ENCODE results near the gene CEACAM20. TPM values are rescaled to one million over a fixed set of nuclear protein-coding genes. Genes with fewer than 3 reads are reported as not detected.
"Not testable (repeated sequence)": the region's sequence is repeated elsewhere in the genome, so short reads cannot be mapped to it uniquely, and the experiment has no call there.

The CEACAM20 gene
- total and polyA plus RNA-seq, 10 of the 15 experiments (the other 5 are each of a cell fraction or from before 2014, with no cell fraction given) = not detected

DNA sequence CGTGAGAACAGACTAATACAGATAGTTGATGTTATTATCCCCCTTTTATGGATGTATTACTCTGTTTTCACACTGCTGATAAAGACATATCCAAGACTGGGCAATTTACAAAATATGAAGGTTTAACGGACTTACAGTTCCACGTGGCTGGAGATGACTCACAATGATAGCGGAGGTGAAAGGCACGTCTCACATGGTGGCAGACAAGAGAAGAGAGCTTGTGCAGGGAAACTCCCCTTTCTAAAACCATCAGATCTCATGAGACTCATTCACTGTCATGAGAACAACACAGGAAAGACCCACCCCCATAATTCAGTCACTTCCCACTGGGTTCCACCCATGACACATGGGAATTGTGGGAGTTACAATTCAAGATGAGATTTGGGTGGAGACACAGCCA, 60.7 kb downstream of the CEACAM20 start:
- RAD21 ChIA-PET (ENCODE audit: unreplicated experiment); H4K20me1 ChIP-seq (ENCODE audit: control insufficient read depth, insufficient read depth); SMC1A ChIA-PET (ENCODE audit: uncharacterized antibody, unreplicated experiment); H3K4me1 ChIP-seq (ENCODE audit: control insufficient read depth, insufficient read depth, low read length); H3K9ac ChIP-seq (ENCODE audit: control insufficient read depth, insufficient read depth, low read length); H3K36me3 ChIP-seq (ENCODE audit: control insufficient read depth in 2 of 2, insufficient read depth in 2 of 2, low read length in 1 of 2); H3K27ac ChIP-seq (ENCODE audit: control insufficient read depth, insufficient read depth); H3K79me2 ChIP-seq (ENCODE audit: control insufficient read depth, insufficient read depth, low read length); CTCF ChIA-PET; H3K4me3 ChIP-seq; H3K27me3 ChIP-seq (replicated peaks in 1 of 2; ENCODE audit: control insufficient read depth in 2 of 2, insufficient read depth in 2 of 2, low read length in 1 of 2); H3K4me2 ChIP-seq (ENCODE audit: control insufficient read depth, insufficient read depth); BruUV-seq (replicated peaks); intact Hi-C loops (cut with micrococcal nuclease; ENCODE audit: unreplicated experiment); FAIRE-seq; H3K9me3 ChIP-seq (replicated peaks; ENCODE audit: control insufficient read depth, insufficient read depth, low read length); ATAC-seq; POLR2A ChIA-PET; DNase-seq (ENCODE audit: low read depth, low spot score); H2AFZ ChIP-seq (ENCODE audit: control insufficient read depth, low read depth, low read length); in situ Hi-C loops (cut with MboI): not testable (repeated sequence)
- WGBS (ENCODE audit: insufficient coverage, insufficient replicate concordance, low lambda C conversion rate, missing lambda C conversion rate) = 19% methylated on average over 5 of the region's 5 CpGs

DNA sequence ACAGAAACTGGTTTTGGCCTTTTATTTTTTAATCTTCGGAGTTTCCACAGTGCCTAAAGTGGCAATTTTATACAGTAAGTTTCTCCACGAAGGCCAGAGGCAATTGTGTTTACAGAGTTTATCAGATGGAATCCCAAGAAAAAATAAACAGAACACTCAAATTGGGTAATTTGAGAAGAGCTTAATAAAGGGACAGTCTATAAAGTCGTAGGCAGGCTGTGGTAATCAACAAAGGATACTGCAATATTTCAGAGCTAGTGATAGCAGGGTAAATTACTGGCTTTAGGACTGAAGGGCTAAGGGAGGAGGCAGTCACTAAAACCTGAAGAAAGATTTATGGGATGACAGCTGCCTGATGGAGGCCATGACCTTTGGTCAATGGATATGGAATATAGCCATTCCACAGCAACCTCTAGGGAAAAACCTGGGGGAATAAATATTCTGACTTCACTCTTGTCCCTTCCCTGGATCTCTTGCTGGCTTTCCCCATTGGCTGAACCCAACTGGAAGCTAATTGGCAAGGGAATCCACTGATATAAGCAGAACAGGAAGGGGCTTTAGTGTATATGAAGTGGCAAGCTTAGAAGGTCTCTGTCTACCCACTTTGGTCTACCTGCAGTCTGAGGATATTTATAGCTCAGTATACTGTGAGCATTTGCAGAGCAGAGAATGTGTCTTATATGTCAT, 66.7 kb downstream of the CEACAM20 start:
- CTCF ChIA-PET = not testable (repeated sequence)

More for the DNA sequence above, 66.7 kb downstream of the CEACAM20 start:
- H3K4me1 ChIP-seq (ENCODE audit: control insufficient read depth, insufficient read depth, low read length); SMC1A ChIA-PET (ENCODE audit: uncharacterized antibody, unreplicated experiment); H3K27me3 ChIP-seq (replicated peaks in 1 of 2; ENCODE audit: control insufficient read depth in 2 of 2, insufficient read depth in 2 of 2, low read length in 1 of 2); FAIRE-seq; H2AFZ ChIP-seq (ENCODE audit: control insufficient read depth, low read depth, low read length); H3K9me3 ChIP-seq (replicated peaks; ENCODE audit: control insufficient read depth, insufficient read depth, low read length); ATAC-seq; DNase-seq (ENCODE audit: low read depth, low spot score); H3K9ac ChIP-seq (ENCODE audit: control insufficient read depth, insufficient read depth, low read length); H3K27ac ChIP-seq (ENCODE audit: control insufficient read depth, insufficient read depth); BruUV-seq (replicated peaks); RAD21 ChIA-PET (ENCODE audit: unreplicated experiment); in situ Hi-C loops (cut with MboI); H3K4me3 ChIP-seq; intact Hi-C loops (cut with micrococcal nuclease; ENCODE audit: unreplicated experiment); H4K20me1 ChIP-seq (ENCODE audit: control insufficient read depth, insufficient read depth); H3K79me2 ChIP-seq (ENCODE audit: control insufficient read depth, insufficient read depth, low read length); H3K36me3 ChIP-seq (ENCODE audit: control insufficient read depth in 2 of 2, insufficient read depth in 2 of 2, low read length in 1 of 2); H3K4me2 ChIP-seq (ENCODE audit: control insufficient read depth, insufficient read depth): not testable (repeated sequence)
- POLR2A ChIA-PET = interaction anchor here (0.5 kb wide), 1 partner anchor 125 kb away, joined by 4 read pairs; no protein-coding TSS in a partner anchor
- WGBS (ENCODE audit: insufficient coverage, insufficient replicate concordance, low lambda C conversion rate, missing lambda C conversion rate) = 0% methylated on average over 3 of the region's 3 CpGs

Small RNA genes within 50 kb of the gene (small RNA-seq; reads per million reads assigned to genes)
- not detected for gene AC243964.1

Other genes starting within 250 kb of the CEACAM20 start
Only the 7 nearest of the 11 such genes appear.
- 0.28 TPM in 1 of 2 replicates, not detected in the other for gene ZNF285, start 128.1 kb downstream of the CEACAM20 start, total RNA-seq (2014; rRNA removed)
- gene ZNF285, start 128.1 kb downstream of the CEACAM20 start, total RNA-seq (2014; rRNA removed; fragmentation: Illumina TruSeq; extraction: Trizol) = 0.13 and 0.23 TPM in 2 replicates
- 0.19 TPM in 1 of 2 replicates, not detected in the other for gene ZNF285, start 128.1 kb downstream of the CEACAM20 start, total RNA-seq (2021)
- 0.33 and 0.71 TPM in 2 replicates for gene ZNF285, start 128.1 kb downstream of the CEACAM20 start, polyA plus RNA-seq (2011; rRNA removed)
- 0.27 and 0.31 TPM in 2 replicates for gene ZNF285, start 128.1 kb downstream of the CEACAM20 start, polyA plus RNA-seq (2014; fragmentation: Illumina TruSeq; extraction: Trizol)
- gene ZNF285, start 128.1 kb downstream of the CEACAM20 start, polyA plus RNA-seq (2014; fragmentation: Nextera tagmentation; extraction: Ambion mirVana) = under 1 TPM in 1 of 2 experiments, not detected in 1; 0.02 TPM
- gene ZNF285, start 128.1 kb downstream of the CEACAM20 start, polyA plus RNA-seq (2014; rRNA removed) = 0.05 and 0.20 TPM in 2 replicates
- under 1 TPM in 1 of 2 experiments, not detected in 1; 0.40 TPM for gene ZNF285, start 128.1 kb downstream of the CEACAM20 start, polyA plus RNA-seq (2016; fragmentation: Nextera tagmentation; extraction: Ambion mirVana)
- 0.11 and 0.23 TPM in 2 replicates for gene ZNF229, start 81.2 kb downstream of the CEACAM20 start, total RNA-seq (2014; rRNA removed)
- gene ZNF229, start 81.2 kb downstream of the CEACAM20 start, total RNA-seq (2014; rRNA removed; fragmentation: Illumina TruSeq; extraction: Trizol) = 0.04 and 0.09 TPM in 2 replicates
- 0.05 and 0.15 TPM in 2 replicates for gene ZNF229, start 81.2 kb downstream of the CEACAM20 start, total RNA-seq (2021)
- gene ZNF229, start 81.2 kb downstream of the CEACAM20 start, polyA plus RNA-seq (2011; rRNA removed) = 0.09 and 0.14 TPM in 2 replicates
- gene ZNF229, start 81.2 kb downstream of the CEACAM20 start, polyA plus RNA-seq (2014; fragmentation: Illumina TruSeq; extraction: Trizol) = 0.05 and 0.18 TPM in 2 replicates
- under 1 TPM in 1 of 2 experiments, not detected in 1; 0.07 TPM for gene ZNF229, start 81.2 kb downstream of the CEACAM20 start, polyA plus RNA-seq (2014; fragmentation: Nextera tagmentation; extraction: Ambion mirVana)
- 0.04 and 0.37 TPM in 2 replicates for gene ZNF229, start 81.2 kb downstream of the CEACAM20 start, polyA plus RNA-seq (2014; rRNA removed)
- under 1 TPM; 0.14 to 0.24 TPM for gene ZNF229, start 81.2 kb downstream of the CEACAM20 start, polyA plus RNA-seq (2016; fragmentation: Nextera tagmentation; extraction: Ambion mirVana)
- 6.7 and 7.7 TPM in 2 replicates for gene ZNF180, start 29.2 kb downstream of the CEACAM20 start, total RNA-seq (2014; rRNA removed)
- 7.6 and 9.0 TPM in 2 replicates for gene ZNF180, start 29.2 kb downstream of the CEACAM20 start, total RNA-seq (2014; rRNA removed; fragmentation: Illumina TruSeq; extraction: Trizol)
- 8.9 TPM in 2 replicates for gene ZNF180, start 29.2 kb downstream of the CEACAM20 start, total RNA-seq (2021)
- gene ZNF180, start 29.2 kb downstream of the CEACAM20 start, polyA plus RNA-seq (2011; rRNA removed) = 2.1 and 4.6 TPM in 2 replicates
- gene ZNF180, start 29.2 kb downstream of the CEACAM20 start, polyA plus RNA-seq (2014; fragmentation: Illumina TruSeq; extraction: Trizol) = 6.5 and 7.8 TPM in 2 replicates
- 1 to 10 TPM; 1.6 to 3.1 TPM for gene ZNF180, start 29.2 kb downstream of the CEACAM20 start, polyA plus RNA-seq (2014; fragmentation: Nextera tagmentation; extraction: Ambion mirVana)
- gene ZNF180, start 29.2 kb downstream of the CEACAM20 start, polyA plus RNA-seq (2014; rRNA removed) = 3.5 and 4.8 TPM in 2 replicates
- gene ZNF180, start 29.2 kb downstream of the CEACAM20 start, polyA plus RNA-seq (2016; fragmentation: Nextera tagmentation; extraction: Ambion mirVana) = 1 to 10 TPM; 5.5 TPM
- not detected in 2 replicates for gene IGSF23, start 83.9 kb upstream of the CEACAM20 start, total RNA-seq (2014; rRNA removed)
- not detected in 2 replicates for gene IGSF23, start 83.9 kb upstream of the CEACAM20 start, total RNA-seq (2014; rRNA removed; fragmentation: Illumina TruSeq; extraction: Trizol)
- not detected in 2 replicates for gene IGSF23, start 83.9 kb upstream of the CEACAM20 start, total RNA-seq (2021)
- gene IGSF23, start 83.9 kb upstream of the CEACAM20 start, polyA plus RNA-seq (2011; rRNA removed) = not detected in 2 replicates
- gene IGSF23, start 83.9 kb upstream of the CEACAM20 start, polyA plus RNA-seq (2014; fragmentation: Illumina TruSeq; extraction: Trizol) = not detected in 2 replicates
- gene IGSF23, start 83.9 kb upstream of the CEACAM20 start, polyA plus RNA-seq (2014; fragmentation: Nextera tagmentation; extraction: Ambion mirVana) = not detected
- not detected in 2 replicates for gene IGSF23, start 83.9 kb upstream of the CEACAM20 start, polyA plus RNA-seq (2014; rRNA removed)
- gene IGSF23, start 83.9 kb upstream of the CEACAM20 start, polyA plus RNA-seq (2016; fragmentation: Nextera tagmentation; extraction: Ambion mirVana) = not detected
- 3.7 and 4.0 TPM in 2 replicates for gene PVR, start 114.2 kb upstream of the CEACAM20 start, total RNA-seq (2014; rRNA removed)
- gene PVR, start 114.2 kb upstream of the CEACAM20 start, total RNA-seq (2014; rRNA removed; fragmentation: Illumina TruSeq; extraction: Trizol) = 1.8 and 2.7 TPM in 2 replicates
- gene PVR, start 114.2 kb upstream of the CEACAM20 start, total RNA-seq (2021) = 2.2 and 2.7 TPM in 2 replicates
- gene PVR, start 114.2 kb upstream of the CEACAM20 start, polyA plus RNA-seq (2011; rRNA removed) = 0.03 and 0.07 TPM in 2 replicates
- 2.1 and 2.7 TPM in 2 replicates for gene PVR, start 114.2 kb upstream of the CEACAM20 start, polyA plus RNA-seq (2014; fragmentation: Illumina TruSeq; extraction: Trizol)
- under 1 TPM; 0.24 to 0.56 TPM for gene PVR, start 114.2 kb upstream of the CEACAM20 start, polyA plus RNA-seq (2014; fragmentation: Nextera tagmentation; extraction: Ambion mirVana)
- 2.7 and 2.9 TPM in 2 replicates for gene PVR, start 114.2 kb upstream of the CEACAM20 start, polyA plus RNA-seq (2014; rRNA removed)
- 1 to 10 TPM in 1 of 2 experiments, under 1 TPM in 1; 0.82 to 1.9 TPM for gene PVR, start 114.2 kb upstream of the CEACAM20 start, polyA plus RNA-seq (2016; fragmentation: Nextera tagmentation; extraction: Ambion mirVana)
- 0.17 and 0.22 TPM in 2 replicates for gene CEACAM19, start 141.8 kb upstream of the CEACAM20 start, total RNA-seq (2014; rRNA removed)
- gene CEACAM19, start 141.8 kb upstream of the CEACAM20 start, total RNA-seq (2014; rRNA removed; fragmentation: Illumina TruSeq; extraction: Trizol) = 0.13 TPM in 1 of 2 replicates, not detected in the other
- 0.15 and 0.24 TPM in 2 replicates for gene CEACAM19, start 141.8 kb upstream of the CEACAM20 start, total RNA-seq (2021)
- gene CEACAM19, start 141.8 kb upstream of the CEACAM20 start, polyA plus RNA-seq (2011; rRNA removed) = 0.10 and 0.18 TPM in 2 replicates
- gene CEACAM19, start 141.8 kb upstream of the CEACAM20 start, polyA plus RNA-seq (2014; fragmentation: Illumina TruSeq; extraction: Trizol) = 0.31 and 0.33 TPM in 2 replicates
- not detected for gene CEACAM19, start 141.8 kb upstream of the CEACAM20 start, polyA plus RNA-seq (2014; fragmentation: Nextera tagmentation; extraction: Ambion mirVana)
- 0.16 and 0.27 TPM in 2 replicates for gene CEACAM19, start 141.8 kb upstream of the CEACAM20 start, polyA plus RNA-seq (2014; rRNA removed)
- gene CEACAM19, start 141.8 kb upstream of the CEACAM20 start, polyA plus RNA-seq (2016; fragmentation: Nextera tagmentation; extraction: Ambion mirVana) = not detected
- gene CEACAM16, start 169.5 kb upstream of the CEACAM20 start, total RNA-seq (2014; rRNA removed) = not detected in 2 replicates
- not detected in 2 replicates for gene CEACAM16, start 169.5 kb upstream of the CEACAM20 start, total RNA-seq (2014; rRNA removed; fragmentation: Illumina TruSeq; extraction: Trizol)
- not detected in 2 replicates for gene CEACAM16, start 169.5 kb upstream of the CEACAM20 start, total RNA-seq (2021)
- not detected in 2 replicates for gene CEACAM16, start 169.5 kb upstream of the CEACAM20 start, polyA plus RNA-seq (2011; rRNA removed)
- not detected in 2 replicates for gene CEACAM16, start 169.5 kb upstream of the CEACAM20 start, polyA plus RNA-seq (2014; fragmentation: Illumina TruSeq; extraction: Trizol)
- gene CEACAM16, start 169.5 kb upstream of the CEACAM20 start, polyA plus RNA-seq (2014; fragmentation: Nextera tagmentation; extraction: Ambion mirVana) = not detected
- gene CEACAM16, start 169.5 kb upstream of the CEACAM20 start, polyA plus RNA-seq (2014; rRNA removed) = not detected in 2 replicates
- gene CEACAM16, start 169.5 kb upstream of the CEACAM20 start, polyA plus RNA-seq (2016; fragmentation: Nextera tagmentation; extraction: Ambion mirVana) = not detected

Data from GM12878 (cell line).